HG02870 (cell line): ENCODE data around the gene P2RX6.
"Not testable (repeated sequence)": the region's sequence is repeated elsewhere in the genome, so short reads cannot be mapped to it uniquely, and the experiment has no call there.

ENCODE experiments used
- ATAC-seq: cut with Tn5 transposase; IDR thresholded peaks from one replicate; pipeline ENCODE4 v1.9.1; 2021; ENCODE audit warnings: mild to moderate bottlenecking, moderate library complexity; ENCODE audit not compliant: unreplicated experiment

The P2RX6 gene

GRCh38 chr22:21030621-21031544, 15.9 kb downstream of the P2RX6 start:
- no peak for ATAC-seq

GRCh38 chr22:21031545-21032036, 16.6 kb downstream of the P2RX6 start:
- no peak for ATAC-seq

GRCh38 chr22:21032037-21032867, 17.3 kb downstream of the P2RX6 start, which contains the start of gene SLC7A4:
SLC7A4 (minus strand) TSS chr22:21032561; CDS start chr22:21031812, 749 bp downstream.
- no peak for ATAC-seq

GRCh38 chr22:21032868-21033688, 18.1 kb downstream of the P2RX6 start:
- ATAC-seq = no peak

- ATAC-seq = no peak
Observed at GRCh38 chr22:21033895-21034294, 18.9 kb downstream of the P2RX6 start.

- no peak for ATAC-seq
Observed at GRCh38 chr22:21034989-21035388, 20.0 kb downstream of the P2RX6 start.

- ATAC-seq = no peak
Observed at GRCh38 chr22:21038405-21038804, 23.4 kb downstream of the P2RX6 start.

- ATAC-seq = not testable (repeated sequence)
Observed at GRCh38 chr22:21039158-21039557, 24.2 kb downstream of the P2RX6 start.

GRCh38 chr22:21041937-21042336, 27.0 kb downstream of the P2RX6 start:
- ATAC-seq = no peak

GRCh38 chr22:21042978-21043859, 28.3 kb downstream of the P2RX6 start:
- no peak for ATAC-seq

- no peak for ATAC-seq
Observed at GRCh38 chr22:21043860-21044535, 29.0 kb downstream of the P2RX6 start.

GRCh38 chr22:21044931-21045584, 30.1 kb downstream of the P2RX6 start:
- ATAC-seq = no peak

- peak; percentile 83 for ATAC-seq
Observed at GRCh38 chr22:21045585-21046294, 30.8 kb downstream of the P2RX6 start, which contains the start of gene LRRC74B. LRRC74B (plus strand) TSS chr22:21045946; CDS start chr22:21045987, 41 bp downstream.

- ATAC-seq = no peak
Observed at GRCh38 chr22:21047035-21047661, 32.2 kb downstream of the P2RX6 start.

GRCh38 chr22:21047730-21048129, 32.8 kb downstream of the P2RX6 start:
- no peak for ATAC-seq

- ATAC-seq = not testable (repeated sequence)
Observed at GRCh38 chr22:21048448-21048847, 33.5 kb downstream of the P2RX6 start.

GRCh38 chr22:21048965-21049364, 34.0 kb downstream of the P2RX6 start:
- not testable (repeated sequence) for ATAC-seq
